ENCODE data around the gene GNG10. TPM values are rescaled to one million over a fixed set of nuclear protein-coding genes. Genes with fewer than 3 reads are reported as not detected.
A peak's percentile ranks its signal among the peaks of the same experiment; 100 is the strongest.

The GNG10 gene
- polyA plus RNA-seq, 3 donors = 46.1 to 64.5 (median 54.7) TPM

DNA sequence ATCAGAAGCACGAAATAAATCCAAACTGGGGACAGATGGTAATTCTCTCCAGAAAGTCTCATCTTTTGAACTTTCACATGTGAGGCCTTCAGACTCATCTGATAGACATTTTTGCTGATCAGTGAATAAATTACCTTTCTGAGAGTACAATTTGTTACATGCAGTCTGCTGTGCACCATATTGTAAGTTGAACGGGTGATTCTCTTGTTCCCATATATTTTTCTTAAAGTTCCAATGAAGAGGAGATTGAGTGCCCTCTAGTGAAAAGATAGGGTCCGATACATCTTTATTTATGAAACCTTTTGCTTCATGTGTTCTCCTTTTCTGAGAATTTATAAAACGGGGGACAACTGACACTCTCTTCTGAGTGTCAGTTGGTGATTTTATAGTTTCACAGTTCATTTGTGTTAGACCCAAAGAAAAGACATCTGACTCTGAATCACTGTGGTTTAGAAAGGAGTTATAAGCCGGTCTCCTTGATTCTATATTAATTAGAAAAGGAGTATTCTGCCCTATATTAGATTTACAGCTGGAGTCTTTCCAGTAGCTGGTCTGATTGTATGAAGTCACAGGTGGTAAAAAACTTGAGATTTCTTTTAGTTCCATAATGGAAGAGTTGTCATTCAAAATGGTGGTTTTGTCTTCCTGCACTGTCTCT is 30.4 kb downstream of the GNG10 start:
- peak in 6 of 11 donors; percentile 1 to 40 (median 16) for DNase-seq (ENCODE audit: extremely low read depth in 1 of 11, low read depth in 9 of 11, low spot score in 4 of 11)

DNA sequence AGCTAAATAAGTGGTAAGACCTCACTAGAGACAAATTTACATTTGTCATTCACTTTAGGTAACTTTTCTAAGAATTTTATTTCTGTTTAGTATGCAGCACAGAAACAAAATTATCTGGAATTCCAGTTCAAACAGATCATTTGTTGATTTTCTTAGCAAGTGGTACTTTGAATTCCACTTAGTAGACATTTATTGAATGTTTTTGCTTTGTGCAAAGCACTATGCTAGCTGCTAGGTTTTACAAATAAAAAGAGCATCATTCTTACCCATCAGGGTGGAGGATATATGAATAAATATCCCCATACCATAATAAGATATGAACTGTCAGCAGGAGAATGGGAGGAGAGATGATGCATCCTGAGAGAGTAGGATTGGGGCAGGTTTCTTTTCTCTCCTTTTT is 35.4 kb downstream of the GNG10 start:
- no peak for DNase-seq (ENCODE audit: extremely low read depth in 1 of 11, low read depth in 9 of 11, low spot score in 4 of 11)

DNA sequence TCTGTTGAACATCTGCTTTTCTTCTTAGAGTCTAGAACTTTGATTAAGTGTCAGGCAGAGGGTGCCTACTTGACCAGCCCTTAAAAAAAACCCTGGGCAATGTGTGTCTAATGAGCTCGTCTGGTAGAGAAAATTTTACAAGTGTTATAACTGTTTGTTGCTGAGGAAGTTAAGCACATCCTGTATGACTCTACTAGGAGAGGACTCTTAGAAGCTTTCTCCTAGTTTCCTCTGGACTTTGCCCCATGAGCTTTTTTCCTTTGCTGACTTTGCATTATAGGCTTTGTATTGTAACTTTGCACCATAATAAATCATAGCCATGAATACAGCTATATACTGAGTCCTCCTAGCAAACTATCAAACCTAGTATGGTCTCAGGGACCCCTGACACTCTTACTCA is 39.4 kb downstream of the GNG10 start:
- no peak for DNase-seq (ENCODE audit: extremely low read depth in 1 of 11, low read depth in 9 of 11, low spot score in 4 of 11)

DNA sequence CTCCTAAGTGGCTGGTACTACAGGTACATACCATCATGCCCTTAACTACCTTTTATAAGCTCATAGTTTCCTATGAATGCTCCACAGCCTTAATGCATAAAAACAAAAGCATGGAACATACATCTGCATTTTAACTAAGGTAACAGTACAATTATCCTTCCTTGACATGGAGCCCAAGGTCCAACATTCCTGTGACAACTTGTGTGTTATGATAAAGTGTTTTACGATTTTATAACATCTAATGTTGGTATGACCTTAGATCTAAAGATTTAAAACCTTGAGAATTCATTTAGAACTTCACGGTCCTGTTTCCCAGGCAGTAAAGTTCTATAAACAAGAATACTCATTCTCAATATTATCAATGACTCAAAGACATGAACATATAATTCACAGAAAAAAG is 43.1 kb downstream of the GNG10 start:
- no peak for DNase-seq (ENCODE audit: extremely low read depth in 1 of 11, low read depth in 9 of 11, low spot score in 4 of 11)

DNA sequence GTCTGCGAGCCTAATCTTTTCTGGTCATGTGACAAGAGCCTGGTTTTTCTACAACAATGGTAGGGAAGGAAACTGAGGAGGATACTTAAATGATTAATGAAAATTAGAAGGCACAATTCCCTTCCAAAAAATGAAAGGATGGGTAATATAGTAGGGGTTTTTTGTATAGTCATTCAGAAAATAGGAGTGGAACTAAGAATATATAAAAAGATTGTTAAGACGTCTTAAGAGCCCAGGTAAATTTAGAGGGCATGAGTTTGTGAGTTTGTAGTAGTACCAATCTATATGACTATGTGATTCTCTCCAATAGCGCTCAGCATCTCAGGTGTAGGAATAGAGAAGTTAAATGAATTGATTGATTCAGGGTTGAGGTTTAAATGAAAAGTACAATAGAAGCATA is 50.1 kb downstream of the GNG10 start:
- DNase-seq (ENCODE audit: extremely low read depth in 1 of 11, low read depth in 9 of 11, low spot score in 4 of 11) = no peak

DNA sequence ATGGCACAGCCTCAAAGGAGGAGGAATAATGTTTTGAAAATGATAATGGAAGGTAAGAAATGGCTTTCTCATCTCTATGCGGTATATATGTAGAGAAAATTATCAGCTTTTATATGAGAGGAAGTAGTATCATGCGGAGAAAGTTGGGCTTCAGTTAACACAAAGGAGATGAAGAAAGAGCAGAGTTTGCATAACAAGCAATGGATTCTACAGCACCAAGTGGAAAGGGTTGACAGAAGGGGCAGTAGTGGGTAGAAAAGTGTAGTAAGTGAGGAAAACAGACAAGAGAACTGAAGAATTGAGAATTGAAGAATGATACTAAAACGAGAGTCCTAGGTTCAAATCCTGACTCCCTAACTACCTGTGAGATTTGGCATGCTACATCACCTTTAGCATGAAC is 51.0 kb downstream of the GNG10 start:
- no peak for DNase-seq (ENCODE audit: extremely low read depth in 1 of 11, low read depth in 9 of 11, low spot score in 4 of 11)

DNA sequence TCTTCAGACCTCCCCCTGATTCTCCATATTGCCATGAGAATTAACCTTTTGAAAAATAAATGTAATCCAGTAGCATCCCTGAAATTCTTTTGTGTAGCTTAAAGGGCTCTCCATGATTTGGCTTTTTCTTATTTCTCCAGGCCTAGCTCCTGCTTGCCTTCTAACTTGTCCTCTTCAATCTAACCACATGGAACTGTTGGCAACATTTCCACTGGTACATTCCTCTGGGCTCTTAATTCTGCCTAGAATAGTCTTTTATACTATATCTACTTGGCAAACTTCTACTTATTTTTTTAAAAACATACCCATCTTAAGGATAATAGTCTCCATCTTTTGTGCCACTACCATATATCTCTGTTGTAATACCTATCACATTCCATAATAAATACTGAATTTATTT is 54.1 kb downstream of the GNG10 start:
- DNase-seq (ENCODE audit: extremely low read depth in 1 of 11, low read depth in 9 of 11, low spot score in 4 of 11) = no peak

DNA sequence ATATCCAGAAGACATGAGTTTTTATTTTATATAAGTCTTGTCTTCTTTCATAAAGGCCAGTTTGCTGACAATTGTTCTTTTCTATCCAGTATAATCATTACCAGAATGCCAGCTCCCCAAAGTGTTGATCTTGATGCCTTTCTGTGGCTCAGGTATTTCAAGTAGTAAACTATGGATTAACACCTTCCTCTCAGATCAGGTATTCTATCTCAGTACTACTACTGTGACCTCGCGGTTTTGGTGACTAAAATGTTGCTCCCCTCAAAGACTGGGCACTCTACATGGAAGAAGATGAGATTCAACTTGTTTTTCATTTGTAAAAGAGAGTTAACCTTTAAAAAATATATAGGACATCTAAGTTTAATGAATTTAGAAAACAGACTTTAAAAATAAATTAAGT is 58.1 kb downstream of the GNG10 start:
- no peak for DNase-seq (ENCODE audit: extremely low read depth in 1 of 11, low read depth in 9 of 11, low spot score in 4 of 11)

Other genes starting within 250 kb of the GNG10 start
- gene ECPAS, start 177.2 kb upstream of the GNG10 start, polyA plus RNA-seq (ENCODE audit: insufficient read length in 3 of 3) = 10 to 100 TPM; 70.2 to 81.9 (median 78.9) TPM
- gene ZNF483, start 136.4 kb upstream of the GNG10 start, polyA plus RNA-seq (ENCODE audit: insufficient read length in 3 of 3) = 1 to 10 TPM; 2.4 to 4.4 (median 2.8) TPM
- gene PTGR1, start 62.0 kb upstream of the GNG10 start, polyA plus RNA-seq (ENCODE audit: insufficient read length in 3 of 3) = 100 to 1,000 TPM; 144 to 331 (median 326) TPM
- gene DNAJC25, start 30.3 kb upstream of the GNG10 start, polyA plus RNA-seq (ENCODE audit: insufficient read length in 3 of 3) = 10 to 100 TPM; 14.6 to 17.2 (median 15.2) TPM
- 1 to 10 TPM in 1 of 3 donors, under 1 TPM in 2; 0.64 to 1.4 (median 0.79) TPM for gene SHOC1, start 133.3 kb downstream of the GNG10 start, polyA plus RNA-seq (ENCODE audit: insufficient read length in 3 of 3)
- 10 to 100 TPM; 66.8 to 86.1 (median 78.8) TPM for gene UGCG, start 235.2 kb downstream of the GNG10 start, polyA plus RNA-seq (ENCODE audit: insufficient read length in 3 of 3)